OCI-LY3 (cell line): ENCODE results near the gene MAD1L1.

Experiments used
- EZH2phosphoT487 ChIP-seq: fragments of 200-600 bp; shearing (Covaris generic); IDR thresholded peaks from 2 replicates; pipeline ENCODE4 v1.6.1; 2018; ENCODE audit warnings: antibody characterized with exemption, mixed run types, low read depth
- TF ChIP-seq, protein P1 (sequence below): fragments of 200-600, 300-600 bp; sonication (generic); IDR thresholded peaks from 2 replicates; pipeline ENCODE4 v1.5.1; 2014; ENCODE audit warnings: antibody characterized with exemption, low read length, low read depth

DNA sequence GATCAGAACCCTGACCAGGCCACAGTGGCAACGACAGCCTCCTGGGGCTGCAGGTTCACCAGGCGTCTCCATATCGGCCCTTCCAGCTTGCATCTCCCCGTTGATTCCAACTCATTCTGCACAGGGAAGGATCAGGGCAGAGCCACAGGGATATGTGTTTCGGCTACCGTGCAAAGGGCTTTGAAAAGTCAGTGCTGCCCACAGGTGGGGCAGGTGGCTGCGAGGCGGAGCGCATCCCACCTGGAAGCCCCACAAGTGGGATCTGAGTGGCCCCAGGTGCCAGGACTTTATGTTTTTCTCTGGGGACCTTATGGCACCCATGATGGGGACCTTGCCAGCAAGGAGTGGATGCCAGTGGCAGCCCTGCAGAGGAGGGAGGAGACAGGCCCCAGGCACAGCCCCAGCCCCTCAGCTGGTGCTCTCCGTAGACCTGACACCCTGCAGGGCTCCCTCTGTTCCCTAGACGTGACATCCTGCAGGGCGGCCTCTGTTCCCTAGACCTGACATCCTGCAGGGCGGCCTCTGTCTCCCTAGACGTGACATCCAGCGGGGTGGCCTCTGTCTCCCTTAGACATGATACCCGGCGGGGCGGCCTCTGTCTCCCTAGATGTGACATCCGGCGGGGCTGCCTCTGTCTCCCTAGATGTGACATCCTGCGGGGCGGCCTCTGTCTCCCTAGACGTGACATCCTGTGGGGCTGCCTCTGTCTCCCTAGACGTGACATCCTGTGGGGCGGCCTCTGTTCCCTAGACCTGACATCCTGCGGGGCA, 373.3 kb downstream of the MAD1L1 start:
- TF ChIP-seq, protein P1, sequence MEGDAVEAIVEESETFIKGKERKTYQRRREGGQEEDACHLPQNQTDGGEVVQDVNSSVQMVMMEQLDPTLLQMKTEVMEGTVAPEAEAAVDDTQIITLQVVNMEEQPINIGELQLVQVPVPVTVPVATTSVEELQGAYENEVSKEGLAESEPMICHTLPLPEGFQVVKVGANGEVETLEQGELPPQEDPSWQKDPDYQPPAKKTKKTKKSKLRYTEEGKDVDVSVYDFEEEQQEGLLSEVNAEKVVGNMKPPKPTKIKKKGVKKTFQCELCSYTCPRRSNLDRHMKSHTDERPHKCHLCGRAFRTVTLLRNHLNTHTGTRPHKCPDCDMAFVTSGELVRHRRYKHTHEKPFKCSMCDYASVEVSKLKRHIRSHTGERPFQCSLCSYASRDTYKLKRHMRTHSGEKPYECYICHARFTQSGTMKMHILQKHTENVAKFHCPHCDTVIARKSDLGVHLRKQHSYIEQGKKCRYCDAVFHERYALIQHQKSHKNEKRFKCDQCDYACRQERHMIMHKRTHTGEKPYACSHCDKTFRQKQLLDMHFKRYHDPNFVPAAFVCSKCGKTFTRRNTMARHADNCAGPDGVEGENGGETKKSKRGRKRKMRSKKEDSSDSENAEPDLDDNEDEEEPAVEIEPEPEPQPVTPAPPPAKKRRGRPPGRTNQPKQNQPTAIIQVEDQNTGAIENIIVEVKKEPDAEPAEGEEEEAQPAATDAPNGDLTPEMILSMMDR = no peak
- TF ChIP-seq EZH2phosphoT487 = no peak
